ENCODE measurements around the gene SSR4. TPM values are rescaled to one million over a fixed set of nuclear protein-coding genes. Genes with fewer than 3 reads are reported as not detected.

Gene SSR4
- total RNA-seq, 1 donor from 2014 or later = 277 TPM

DNA sequence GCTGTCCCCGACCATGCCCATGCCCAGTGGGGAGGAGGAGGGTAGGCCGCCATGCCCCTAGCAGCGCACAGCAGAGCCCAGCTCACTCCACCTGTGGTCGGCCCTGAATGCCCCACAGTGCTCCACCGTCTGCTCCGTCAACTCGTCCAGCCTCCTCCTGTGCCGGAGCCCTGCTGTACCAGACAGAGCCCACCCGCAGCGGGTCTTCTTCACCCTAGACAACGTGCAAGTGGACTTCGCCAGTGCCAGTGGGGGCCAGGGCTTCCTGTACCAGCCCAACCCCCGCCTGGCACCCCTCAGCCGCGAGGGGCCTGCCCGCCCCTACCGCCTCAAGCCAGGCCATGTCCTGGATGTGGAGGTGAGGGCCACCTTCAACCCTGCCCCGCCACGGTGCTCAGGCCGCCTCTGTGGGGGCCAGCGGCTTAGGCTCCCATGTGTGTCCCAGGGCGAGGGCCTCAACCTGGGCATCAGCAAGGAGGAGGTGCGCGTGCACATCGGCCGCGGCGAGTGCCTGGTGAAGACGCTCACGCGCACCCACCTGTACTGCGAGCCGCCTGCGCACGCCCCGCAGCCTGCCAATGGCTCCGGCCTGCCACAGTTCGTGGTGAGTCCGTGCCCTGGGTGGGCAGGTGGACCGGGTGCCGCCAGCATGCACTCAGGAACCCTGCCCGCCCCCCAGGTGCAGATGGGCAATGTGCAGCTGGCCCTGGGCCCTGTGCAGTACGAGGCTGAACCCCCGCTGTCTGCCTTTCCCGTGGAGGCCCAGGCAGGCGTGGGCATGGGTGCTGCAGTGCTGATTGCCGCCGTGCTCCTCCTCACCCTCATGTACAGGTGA is 20.5 kb upstream of the SSR4 start:
- TF ChIP-seq, protein P1, sequence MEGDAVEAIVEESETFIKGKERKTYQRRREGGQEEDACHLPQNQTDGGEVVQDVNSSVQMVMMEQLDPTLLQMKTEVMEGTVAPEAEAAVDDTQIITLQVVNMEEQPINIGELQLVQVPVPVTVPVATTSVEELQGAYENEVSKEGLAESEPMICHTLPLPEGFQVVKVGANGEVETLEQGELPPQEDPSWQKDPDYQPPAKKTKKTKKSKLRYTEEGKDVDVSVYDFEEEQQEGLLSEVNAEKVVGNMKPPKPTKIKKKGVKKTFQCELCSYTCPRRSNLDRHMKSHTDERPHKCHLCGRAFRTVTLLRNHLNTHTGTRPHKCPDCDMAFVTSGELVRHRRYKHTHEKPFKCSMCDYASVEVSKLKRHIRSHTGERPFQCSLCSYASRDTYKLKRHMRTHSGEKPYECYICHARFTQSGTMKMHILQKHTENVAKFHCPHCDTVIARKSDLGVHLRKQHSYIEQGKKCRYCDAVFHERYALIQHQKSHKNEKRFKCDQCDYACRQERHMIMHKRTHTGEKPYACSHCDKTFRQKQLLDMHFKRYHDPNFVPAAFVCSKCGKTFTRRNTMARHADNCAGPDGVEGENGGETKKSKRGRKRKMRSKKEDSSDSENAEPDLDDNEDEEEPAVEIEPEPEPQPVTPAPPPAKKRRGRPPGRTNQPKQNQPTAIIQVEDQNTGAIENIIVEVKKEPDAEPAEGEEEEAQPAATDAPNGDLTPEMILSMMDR (IDR thresholded peaks at IDR 0.05; ENCODE audit: partially characterized antibody, unreplicated experiment) = no peak
- Mint-ChIP-seq H3K27ac (ENCODE audit: unreplicated experiment) (no peak overlapping the region), H3K4me3 (ENCODE audit: unreplicated experiment) (no peak overlapping the region), H3K9me3 (ENCODE audit: unreplicated experiment) (no peaks in the 10 kb centered on the region), H3K27me3 (ENCODE audit: unreplicated experiment) (no peaks in the 10 kb centered on the region), H3K4me1 (ENCODE audit: low read depth, unreplicated experiment) (no peaks in the 10 kb centered on the region), H3K36me3 (ENCODE audit: unreplicated experiment) (no peaks in the 10 kb centered on the region)
- DNase-seq = peak; percentile 6

DNA sequence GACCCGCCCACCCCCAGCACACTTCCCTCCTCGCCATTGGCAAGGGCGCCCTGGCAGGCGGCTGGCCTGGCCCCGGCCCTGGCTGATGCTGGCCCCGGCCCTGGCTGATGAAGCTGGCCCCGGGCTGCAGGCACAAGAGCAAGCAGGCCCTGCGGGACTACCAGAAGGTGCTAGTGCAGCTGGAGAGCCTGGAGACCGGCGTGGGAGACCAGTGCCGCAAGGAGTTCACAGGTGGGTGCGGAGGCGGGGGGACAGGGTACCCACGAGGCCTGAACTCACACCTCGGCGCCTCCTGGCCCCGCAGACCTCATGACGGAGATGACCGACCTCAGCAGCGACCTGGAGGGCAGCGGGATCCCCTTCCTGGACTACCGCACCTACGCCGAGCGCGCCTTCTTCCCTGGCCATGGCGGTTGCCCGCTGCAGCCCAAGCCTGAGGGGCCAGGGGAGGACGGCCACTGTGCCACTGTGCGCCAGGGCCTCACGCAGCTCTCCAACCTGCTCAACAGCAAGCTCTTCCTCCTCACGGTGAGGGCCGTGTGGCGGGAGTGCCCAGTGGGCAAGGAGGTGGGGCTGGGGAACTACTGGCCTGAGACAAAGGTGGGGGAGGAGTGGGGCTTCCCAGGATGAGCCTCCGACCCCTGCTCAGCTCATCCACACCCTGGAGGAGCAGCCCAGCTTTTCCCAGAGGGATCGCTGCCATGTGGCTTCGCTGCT is 19.7 kb upstream of the SSR4 start:
- Mint-ChIP-seq H3K27ac (ENCODE audit: unreplicated experiment) (no peak overlapping the region), H3K9me3 (ENCODE audit: unreplicated experiment) (no peaks in the 10 kb centered on the region), H3K4me1 (ENCODE audit: low read depth, unreplicated experiment) (no peaks in the 10 kb centered on the region), H3K36me3 (ENCODE audit: unreplicated experiment) (no peaks in the 10 kb centered on the region), H3K27me3 (ENCODE audit: unreplicated experiment) (no peaks in the 10 kb centered on the region), H3K4me3 (ENCODE audit: unreplicated experiment) (no peak overlapping the region)
- peak; percentile 10 for DNase-seq
- TF ChIP-seq, protein P1 (IDR thresholded peaks at IDR 0.05; ENCODE audit: partially characterized antibody, unreplicated experiment) = no peak

DNA sequence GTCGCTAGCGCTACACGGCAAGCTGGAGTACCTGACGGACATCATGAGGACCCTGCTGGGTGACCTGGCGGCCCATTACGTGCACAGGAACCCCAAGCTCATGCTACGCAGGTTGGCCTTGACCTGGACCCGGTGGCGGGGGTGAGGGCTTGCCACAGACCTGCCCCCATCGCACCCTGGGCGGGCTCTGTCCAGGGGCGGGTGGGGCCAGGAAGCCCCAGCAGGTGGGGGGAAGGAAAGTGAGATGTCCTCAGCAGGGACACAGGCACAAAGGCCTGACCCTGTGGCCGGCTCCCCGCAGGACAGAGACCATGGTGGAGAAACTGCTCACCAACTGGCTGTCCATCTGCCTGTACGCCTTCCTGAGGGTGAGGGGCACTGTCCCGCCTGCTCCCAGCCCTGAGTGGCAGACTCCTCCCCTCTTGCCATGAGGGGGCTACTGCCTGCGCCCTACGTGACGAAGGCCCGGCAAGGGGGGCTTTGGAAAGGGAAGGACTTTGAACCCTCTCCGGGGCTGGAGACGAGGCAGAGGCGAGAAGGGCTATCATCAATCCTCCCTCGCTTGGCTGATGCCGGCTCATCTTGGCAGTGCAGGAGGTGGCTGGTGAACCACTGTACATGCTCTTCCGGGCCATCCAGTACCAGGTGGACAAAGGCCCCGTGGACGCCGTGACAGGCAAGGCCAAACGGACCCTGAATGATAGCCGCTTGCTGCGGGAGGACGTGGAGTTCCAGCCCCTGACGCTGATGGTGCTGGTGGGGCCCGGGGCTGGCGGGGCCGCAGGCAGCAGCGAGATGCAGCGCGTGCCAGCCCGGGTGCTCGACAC is 19.0 kb upstream of the SSR4 start:
- peak; percentile 10 for DNase-seq
- TF ChIP-seq, protein P1 (IDR thresholded peaks at IDR 0.05; ENCODE audit: partially characterized antibody, unreplicated experiment) = no peak
- H3K36me3 Mint-ChIP-seq (ENCODE audit: unreplicated experiment) = no peaks in the 10 kb centered on the region
- no peaks in the 10 kb centered on the region for H3K4me1 Mint-ChIP-seq (ENCODE audit: low read depth, unreplicated experiment)
- no peak overlapping the region for H3K4me3 Mint-ChIP-seq (ENCODE audit: unreplicated experiment)
- H3K9me3 Mint-ChIP-seq (ENCODE audit: unreplicated experiment) = no peaks in the 10 kb centered on the region
- H3K27me3 Mint-ChIP-seq (ENCODE audit: unreplicated experiment) = no peaks in the 10 kb centered on the region
- no peak overlapping the region for H3K27ac Mint-ChIP-seq (ENCODE audit: unreplicated experiment)

DNA sequence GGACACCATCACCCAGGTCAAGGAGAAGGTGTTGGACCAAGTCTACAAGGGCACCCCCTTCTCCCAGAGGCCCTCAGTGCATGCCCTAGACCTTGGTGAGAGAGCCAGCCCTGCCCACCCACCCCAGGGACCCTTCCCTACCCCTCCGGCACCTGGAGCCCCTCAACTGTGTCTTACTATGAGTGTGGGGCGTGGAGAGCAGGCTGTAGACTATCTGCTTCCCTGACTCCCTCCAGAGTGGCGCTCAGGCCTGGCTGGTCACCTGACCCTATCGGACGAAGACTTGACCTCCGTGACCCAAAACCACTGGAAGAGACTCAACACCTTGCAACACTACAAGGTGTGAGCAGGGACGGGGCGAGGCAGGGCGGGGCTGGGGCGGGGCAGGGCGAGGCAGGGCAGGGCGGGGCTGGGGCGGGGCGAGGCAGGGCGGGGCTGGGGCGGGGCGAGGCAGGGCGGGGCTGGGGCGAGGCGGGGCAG is 18.3 kb upstream of the SSR4 start:
- Mint-ChIP-seq H3K4me3 (ENCODE audit: unreplicated experiment) (no peak overlapping the region), H3K36me3 (ENCODE audit: unreplicated experiment) (no peaks in the 10 kb centered on the region), H3K27ac (ENCODE audit: unreplicated experiment) (no peak overlapping the region), H3K4me1 (ENCODE audit: low read depth, unreplicated experiment) (no peaks in the 10 kb centered on the region), H3K27me3 (ENCODE audit: unreplicated experiment) (no peaks in the 10 kb centered on the region), H3K9me3 (ENCODE audit: unreplicated experiment) (no peaks in the 10 kb centered on the region)
- TF ChIP-seq, protein P1 (IDR thresholded peaks at IDR 0.05; ENCODE audit: partially characterized antibody, unreplicated experiment) = no peak
- no peak for DNase-seq

Data from glutamatergic neuron (in vitro differentiated cells).